NCI-H1092 (cell line): ENCODE results near the gene CD55.

Experiments
- DNase-seq: peaks from one replicate; lab custom pipeline; 2025; lab: John Stamatoyannopoulos, UW

The CD55 gene, protein sequence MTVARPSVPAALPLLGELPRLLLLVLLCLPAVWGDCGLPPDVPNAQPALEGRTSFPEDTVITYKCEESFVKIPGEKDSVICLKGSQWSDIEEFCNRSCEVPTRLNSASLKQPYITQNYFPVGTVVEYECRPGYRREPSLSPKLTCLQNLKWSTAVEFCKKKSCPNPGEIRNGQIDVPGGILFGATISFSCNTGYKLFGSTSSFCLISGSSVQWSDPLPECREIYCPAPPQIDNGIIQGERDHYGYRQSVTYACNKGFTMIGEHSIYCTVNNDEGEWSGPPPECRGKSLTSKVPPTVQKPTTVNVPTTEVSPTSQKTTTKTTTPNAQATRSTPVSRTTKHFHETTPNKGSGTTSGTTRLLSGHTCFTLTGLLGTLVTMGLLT

DNA sequence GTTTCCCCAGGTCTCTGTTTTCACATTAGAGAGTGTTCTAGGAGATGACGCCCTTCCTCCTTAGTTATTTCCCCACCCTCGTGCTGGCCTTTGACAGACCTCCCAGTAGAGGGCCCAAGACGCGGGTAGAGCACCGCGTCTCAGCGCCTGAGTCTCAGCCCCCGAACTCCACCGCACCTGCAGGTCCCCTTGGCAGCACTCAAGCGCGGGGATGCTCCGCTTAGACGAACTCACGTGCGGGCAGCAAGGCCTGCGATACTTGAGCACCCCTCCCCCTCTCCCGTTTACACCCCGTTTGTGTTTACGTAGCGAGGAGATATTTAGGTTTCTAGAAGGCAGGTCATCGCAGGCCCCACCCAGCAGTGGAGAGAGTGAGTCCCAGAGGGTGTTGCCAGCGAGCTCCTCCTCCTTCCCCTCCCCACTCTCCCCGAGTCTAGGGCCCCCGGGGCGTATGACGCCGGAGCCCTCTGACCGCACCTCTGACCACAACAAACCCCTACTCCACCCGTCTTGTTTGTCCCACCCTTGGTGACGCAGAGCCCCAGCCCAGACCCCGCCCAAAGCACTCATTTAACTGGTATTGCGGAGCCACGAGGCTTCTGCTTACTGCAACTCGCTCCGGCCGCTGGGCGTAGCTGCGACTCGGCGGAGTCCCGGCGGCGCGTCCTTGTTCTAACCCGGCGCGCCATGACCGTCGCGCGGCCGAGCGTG lies at the start of gene CD55:
Gene CD55, plus strand, starts transcription at position 600 of the 711 bp plus-strand sequence. Its CDS starts 88 bp downstream, at position 688.
- DNase-seq: peak; percentile 59

DNA sequence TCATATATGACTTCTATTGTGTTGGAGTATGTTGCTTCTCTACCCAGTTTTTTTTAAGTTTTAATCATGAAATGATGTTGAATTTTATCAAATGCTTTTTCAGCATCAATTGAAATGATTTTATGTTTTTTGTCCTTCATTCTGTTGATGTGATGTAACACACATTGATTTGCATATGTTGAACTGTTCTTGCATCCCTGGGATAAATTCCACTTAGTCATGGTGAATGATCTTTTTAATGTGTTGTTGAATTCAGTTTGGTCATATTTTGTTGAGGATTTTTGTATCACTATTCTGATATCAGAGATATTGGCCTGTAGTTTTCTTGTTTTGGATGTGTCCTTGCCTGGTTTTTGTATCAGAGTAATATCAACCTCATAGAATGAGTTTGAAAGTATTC lies 46.6 kb upstream of the CD55 start:
- DNase-seq: no peak

DNA sequence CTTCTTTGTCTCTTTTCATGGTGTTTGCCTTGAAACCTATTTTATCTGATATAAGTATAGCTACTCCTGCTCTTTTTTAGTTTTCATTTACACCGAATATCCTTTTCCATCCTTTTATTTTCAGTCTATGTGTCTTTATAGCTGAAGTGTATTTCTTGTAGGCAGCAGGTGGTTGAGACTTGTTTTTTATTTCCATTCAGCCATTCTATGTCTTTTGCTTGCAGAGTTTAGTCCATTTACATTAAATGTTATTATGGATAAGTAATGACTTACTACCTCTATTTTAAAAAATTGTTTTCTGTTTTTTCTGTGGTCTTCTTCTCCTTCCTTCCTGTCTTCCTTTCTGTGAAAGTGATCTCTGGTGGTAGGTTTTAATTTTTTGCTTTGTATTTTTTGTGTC lies 45.0 kb upstream of the CD55 start:
- no peak for DNase-seq

DNA sequence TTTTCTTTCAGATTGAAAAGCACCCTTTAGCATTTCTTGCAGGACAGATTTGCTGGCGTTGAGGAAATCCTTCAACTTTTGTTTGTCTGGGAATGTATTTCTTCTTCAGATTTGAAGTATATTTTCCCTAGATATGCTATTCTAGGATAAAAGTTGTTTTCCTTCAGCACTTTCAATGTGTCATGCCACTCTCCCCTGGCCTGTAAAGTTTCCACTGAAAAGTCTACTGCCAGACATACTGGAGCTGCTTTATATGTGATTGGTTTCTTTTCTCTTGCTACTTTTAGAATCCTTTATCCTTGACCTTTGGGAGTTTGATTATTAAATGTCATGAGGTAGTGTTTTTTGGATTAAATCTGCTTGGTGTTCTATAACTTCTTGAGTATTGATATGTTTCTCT lies 44.2 kb upstream of the CD55 start:
- no peak for DNase-seq

DNA sequence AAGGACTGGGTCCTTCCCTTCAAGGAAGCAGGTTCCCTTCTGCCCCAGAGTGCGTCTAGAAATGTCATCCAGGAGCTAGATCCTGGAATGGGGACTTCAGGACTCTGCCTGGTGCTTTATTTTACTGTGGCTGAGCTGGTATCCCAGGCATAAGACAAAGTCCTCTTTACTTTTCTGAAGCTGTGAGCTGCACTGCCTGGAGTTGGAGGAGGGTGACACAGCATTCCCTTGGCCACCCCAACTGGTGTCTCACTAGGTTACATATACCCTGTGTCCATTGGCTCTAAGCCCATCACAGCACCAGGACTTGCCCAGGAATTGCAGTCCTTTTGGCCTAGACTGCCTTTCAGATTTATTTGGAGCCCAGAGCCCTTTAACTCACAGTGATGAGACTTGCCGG lies 41.8 kb upstream of the CD55 start:
- no peak for DNase-seq

DNA sequence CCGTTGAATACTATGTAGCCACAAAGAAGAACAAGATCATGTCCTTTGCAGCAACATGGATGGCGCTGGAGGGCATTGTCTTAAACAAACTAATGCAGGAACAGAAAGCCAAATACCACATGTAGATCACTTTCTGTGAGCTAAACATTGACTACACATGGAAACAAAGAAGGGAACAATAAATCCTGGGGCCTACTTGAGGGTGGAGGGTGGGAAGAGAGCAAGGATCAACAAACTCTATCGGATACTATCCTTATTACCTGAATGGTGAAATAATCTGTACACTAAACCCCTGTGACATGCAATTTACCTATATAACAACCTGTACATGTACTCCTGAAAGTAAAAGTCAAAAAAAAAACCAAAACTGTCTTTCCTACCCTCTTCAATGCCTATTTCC lies 40.8 kb upstream of the CD55 start:
- no peak for DNase-seq

DNA sequence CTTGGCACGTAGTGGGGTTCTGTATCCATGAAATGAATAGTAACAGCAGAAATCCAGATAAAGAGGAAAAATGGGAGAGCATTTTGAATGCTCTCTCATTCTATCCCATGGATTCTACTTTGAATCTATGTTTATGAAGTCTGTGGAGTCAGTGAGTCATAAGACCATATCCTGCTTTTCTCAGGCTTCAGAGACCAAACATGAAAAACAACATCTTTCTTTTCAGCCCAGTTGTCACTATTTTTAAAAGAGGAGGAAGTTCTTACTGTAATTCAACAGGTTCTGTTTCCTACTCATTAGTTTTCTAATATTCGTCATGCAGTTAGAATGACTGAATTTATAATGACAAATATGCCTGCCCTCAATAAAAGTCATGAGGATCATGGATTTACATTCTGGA lies 39.4 kb upstream of the CD55 start:
- no peak for DNase-seq

DNA sequence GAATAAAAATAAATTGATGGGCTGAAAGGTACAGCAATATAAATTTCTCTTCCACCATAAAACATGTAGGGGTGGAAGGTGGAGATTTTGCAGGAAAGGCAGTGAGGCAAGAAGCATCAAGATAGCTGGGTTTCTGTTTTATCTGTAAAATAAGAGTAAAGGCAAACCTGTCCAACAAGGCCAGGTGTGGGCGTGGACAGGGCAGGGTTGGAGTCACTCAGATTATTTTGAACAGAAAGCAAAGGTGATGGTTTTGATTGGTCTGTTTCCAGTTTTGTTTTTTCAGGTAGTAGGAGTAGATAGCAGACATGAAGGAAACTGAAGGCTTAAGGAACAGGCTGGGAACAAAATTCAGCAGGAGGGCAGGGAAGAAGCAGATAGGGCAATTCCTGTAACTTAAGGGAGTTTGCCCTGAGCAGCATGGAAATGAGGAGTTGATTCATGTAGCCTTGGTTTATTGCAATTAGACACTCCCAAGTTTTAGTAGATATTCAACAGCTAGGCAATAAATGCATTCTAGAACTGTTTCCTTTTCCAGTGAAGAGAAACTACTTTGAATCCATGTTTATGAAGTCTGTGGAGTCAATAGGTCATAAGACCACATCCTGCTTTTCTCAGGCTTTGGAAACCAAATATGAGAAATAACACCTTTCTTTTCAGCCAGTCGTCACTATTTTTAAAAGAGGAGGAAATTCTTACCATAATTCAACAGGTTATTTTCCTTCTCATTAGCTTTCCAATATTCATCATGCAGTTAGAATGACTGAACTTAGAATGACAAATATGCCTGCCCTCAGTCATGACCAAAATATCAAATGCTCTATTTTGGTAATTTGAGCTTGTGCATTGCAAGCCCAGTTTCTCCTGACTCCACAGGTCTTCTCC lies 38.7 kb upstream of the CD55 start:
- DNase-seq: no peak

DNA sequence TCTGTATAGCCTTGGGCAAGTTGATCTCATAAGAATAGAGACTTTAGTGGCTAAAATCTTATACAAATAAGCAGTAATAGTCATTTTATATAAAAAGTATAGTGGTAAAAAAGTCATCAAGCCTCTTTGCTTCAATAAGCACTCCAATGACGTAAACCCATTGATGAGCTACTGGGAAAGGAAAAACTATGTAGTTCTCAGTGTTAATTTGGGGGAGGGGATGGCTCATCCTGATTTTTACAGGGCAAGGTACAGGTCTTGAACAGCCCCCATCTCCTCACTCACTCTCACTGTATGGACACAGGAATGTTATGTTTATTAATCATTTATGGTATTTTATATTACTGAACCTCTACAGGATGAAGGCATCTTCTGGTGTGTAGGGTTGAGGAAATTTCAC lies 38.1 kb upstream of the CD55 start:
- DNase-seq: no peak

DNA sequence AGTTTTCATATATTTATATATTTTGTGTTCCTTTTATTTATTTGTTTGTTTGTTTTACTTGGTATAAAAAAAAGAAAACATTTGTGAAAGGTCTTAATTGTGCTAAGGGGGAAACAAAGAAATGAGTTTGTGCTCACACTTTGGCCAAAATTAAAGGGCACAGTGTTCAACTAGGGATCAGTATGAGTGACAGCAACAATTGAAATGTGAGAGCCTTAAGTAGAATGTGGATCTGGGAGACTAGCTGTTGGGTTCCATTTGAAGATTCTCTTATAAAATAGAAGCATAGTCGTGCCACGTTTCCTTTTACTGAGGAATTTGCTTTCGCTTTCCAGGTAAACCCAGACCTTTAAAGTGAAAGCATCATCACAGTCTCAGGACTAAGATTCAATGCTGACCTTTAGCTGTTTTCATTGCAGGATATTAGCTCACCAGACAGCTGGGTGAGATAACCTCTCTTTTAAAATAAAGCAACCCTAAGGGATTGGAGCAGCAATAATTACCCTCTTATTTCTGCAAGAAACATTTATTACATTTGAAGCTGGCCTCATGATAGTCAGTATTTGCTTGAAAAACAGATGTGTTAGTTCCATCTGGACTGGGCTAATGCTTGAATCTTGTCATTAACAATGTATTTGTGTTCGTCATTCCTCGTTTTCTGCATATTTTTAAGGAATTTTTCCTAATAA lies 37.1 kb upstream of the CD55 start:
- no peak for DNase-seq

DNA sequence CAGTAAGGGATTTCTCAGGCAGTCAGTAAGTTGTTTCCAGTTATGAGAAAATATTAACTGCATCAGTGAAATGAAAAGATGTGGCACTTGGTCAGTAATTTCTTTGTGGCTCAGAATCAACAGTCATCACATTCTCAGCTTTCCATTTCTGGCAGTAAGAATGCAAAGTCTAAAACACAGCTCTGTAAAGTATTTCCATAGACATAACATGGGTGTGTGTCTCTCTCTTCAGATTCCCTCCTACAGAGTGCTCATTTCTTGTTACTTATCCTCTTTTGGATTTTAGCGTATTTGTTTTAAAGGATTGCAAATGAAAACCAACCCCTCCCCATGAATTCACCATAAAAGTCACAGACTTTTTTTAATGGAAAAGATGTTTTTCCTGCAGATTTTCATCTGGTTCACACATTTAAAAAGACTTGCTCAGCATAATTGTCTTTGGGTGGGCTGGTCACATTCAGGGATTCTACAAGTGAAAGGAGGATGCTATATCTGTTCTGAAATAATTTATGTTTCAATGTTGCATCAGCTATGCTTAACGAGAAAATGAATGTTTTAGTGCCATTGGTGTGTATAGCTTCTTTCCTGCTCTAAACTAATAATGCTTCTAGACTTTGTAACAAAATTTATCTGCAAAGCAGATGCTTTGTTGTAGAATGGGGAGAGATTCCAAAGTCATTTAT lies 34.6 kb upstream of the CD55 start:
- DNase-seq: no peak

DNA sequence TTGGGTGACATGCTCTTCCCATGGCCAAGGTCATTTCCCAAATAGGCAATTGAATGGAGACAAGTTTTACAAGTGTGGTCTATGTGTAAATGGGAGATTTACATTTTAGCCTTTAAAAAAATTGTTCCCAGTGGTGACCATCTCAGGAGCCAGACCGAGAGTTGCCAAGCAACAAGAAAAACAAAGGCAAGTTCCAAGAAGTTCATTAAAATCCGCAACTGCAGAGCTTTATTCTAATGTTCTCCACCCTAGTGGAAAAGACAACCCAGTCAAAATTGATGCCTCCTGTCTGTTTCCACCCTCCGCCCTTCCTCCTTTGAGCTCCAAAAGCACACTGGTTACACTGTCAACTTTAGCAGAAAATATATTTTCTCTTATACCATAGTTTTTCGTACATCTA lies 33.2 kb upstream of the CD55 start:
- no peak for DNase-seq

DNA sequence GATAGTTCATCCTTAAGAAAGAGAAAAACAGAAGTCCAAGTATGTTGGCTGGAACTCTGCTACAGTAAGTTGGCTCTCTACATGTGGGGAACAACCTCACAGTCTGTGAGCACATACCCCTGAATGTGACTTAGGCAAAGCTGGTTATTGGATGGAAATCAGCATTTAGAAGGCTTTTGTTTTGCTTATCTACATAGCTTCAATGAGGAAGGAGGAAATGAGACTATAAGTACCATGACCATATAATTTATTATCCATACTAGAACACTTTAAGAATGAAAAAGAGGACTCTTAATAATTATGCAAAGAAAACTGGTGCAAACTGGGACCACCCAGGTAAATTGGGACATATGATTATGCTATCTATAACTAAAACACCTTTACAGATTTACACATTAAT lies 31.7 kb upstream of the CD55 start:
- no peak for DNase-seq

DNA sequence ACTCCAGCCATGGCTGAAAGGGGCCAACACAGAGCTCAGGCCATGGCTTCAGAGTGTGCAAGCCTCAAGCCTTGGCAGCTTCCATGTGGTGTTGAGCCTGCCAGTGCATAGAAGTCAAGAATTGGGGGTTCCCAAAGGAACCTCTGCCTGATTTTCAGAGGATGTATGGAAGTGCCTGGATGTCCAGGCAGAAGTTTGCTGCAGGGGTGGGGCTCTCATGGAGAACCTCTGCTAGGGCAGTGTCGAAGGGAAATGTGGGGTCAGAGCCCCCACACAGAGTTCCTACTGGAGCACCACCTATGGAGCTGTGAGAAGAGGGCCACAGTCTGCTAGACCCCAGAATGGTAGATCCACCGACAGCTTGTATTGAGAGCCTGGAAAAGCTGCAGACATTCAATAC lies 29.8 kb upstream of the CD55 start:
- DNase-seq: no peak

DNA sequence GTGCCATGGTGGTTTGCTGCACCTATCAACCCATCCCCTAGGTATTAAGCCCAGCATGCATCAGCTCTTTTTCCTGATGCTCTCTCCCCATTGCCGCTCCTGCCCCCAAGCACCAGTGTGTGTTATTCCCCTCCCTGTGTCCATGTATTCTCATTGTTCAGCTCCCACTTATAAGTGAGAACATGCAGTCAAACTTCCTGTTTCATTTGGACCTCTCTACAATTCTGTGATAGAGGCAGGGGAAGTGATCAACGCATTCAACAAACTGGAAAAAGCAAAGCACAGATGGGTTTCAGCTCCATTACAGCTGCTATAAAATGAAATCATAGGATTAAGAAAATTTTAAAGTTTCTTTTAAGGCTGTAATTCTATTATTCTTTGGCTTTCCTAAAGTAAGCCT lies 23.3 kb upstream of the CD55 start:
- no peak for DNase-seq

DNA sequence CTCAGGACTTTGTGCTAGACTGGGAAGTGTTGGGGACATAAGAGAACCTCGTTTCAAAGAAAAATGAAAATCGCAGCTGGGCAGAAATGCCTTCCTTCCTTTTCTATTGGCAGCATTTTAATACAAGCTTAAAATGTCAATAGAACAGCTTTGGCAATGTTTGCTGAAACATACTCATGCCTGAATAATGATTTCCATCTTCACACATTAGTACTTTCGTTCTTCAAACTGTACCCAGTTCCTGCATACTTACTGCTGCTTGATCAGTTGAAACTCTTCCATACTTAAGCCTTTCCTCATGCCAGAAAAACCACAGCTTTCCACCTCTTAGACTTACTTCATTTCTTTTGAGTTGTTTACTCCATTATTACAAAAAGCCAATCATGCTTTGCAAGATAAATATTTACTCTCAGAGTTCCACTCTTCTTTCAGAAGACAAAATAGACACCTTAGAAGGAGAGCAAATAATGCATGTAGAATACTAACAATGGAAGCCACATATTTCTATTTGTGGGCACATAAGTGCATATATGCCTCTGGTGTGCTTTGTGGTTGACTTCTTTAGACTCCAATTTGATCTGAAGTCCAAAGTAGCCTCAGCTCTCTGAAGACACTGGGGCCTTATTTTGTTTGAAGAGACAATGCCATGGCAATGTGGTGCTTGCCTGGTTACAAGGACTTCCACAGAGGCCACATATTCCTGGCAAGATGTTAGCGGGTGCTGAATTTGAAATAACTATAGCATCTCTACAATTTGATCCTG lies 22.7 kb upstream of the CD55 start:
- DNase-seq: no peak

DNA sequence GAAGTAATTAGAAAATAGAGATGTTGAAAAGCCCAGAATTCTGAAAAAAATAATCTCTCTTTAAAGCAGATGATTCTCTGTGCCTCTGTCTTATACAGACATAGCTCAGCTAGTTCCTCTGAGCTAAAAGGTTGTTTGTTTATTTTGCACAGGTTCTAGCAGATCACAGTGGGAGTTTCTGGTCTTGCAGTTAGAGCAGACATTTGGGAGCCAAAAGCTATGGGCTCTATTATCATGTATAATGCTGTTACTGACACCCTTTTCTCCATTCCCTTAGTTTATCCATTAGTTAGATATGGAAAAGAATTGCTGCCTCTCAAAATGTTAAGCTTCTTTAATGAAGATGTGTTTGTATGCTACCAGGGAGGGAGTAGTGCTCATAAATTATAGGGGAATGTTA lies 20.5 kb upstream of the CD55 start:
- DNase-seq: no peak

DNA sequence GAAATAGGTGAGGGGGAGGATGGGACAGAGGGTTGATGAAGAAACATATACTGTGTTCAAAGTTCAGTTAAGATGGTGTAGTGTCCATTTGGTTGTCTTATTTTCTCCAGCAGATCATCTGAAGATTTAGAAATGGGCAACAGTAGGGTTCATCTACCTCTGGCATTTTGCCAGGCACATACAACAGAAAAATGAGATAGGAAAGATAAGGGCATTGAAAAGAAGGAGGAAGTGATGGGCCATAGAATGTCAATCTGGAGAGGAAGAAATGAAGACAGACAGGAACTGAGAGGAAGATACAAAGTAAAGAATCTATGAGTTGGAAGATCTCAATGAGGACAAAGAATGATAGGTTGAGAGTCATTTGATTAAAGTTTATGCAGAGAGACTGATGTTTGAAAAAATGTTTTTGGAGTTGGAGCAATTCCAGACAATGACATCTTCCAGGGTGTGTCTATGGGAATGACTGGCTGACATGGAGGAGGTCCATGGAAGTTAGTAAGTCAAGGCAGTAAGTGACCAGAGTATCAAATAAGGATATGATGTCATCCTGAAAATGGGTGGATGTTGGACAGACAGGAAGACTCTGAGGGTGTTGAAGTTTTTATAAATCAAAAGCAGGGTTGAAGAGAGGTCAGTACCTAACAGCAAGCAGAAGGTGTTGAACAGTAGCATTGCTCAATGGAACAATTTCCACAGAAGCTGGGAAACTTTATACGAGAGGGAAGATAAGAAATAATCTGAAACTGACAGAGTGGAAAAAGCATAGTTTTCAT lies 18.7 kb upstream of the CD55 start:
- no peak for DNase-seq

DNA sequence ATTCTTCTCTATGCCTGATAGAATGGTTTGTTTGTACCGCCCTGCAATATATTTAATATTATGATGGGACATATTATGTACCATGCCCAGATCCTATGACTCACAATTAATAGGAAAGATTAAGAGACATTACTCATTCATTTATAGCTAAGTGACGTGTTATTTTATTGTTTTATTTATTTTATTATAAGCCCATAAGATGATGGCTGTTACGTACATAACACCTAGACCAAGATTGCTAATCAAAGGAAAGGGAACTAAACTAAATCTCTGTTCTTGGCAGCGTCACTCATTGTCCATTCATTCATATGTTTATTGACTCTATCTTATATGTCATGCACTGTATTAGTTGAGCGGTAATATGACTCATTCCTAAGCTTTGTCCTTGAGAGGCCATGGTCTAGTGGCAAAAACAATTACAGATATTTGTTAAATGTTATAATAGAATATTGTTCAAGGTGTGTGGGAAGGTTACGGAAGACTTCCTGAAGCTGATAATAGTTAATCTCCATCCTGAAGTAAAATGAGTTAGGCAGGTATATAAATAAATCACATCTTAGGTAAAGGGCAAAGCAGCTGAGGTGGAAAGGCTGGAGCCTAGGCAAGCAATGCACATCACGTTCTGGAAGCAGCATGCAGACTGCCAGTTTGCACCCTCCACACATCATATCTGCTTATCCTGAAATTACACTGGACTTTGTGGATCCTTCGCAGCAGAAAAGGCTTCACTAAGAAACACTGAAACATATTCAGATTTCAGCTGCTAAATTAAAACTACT lies 16.6 kb upstream of the CD55 start:
- DNase-seq: no peak
